GM12878 (cell line): Measurements from ENCODE around the gene FLT1.

Experiments
- ELK1 ChIP-seq: IDR thresholded peaks from 2 replicates; pipeline ENCODE4 v1.6.1; 2012; ENCODE audit warnings: low read depth, low read length, improper control_type of control experiment
- EP300 ChIP-seq, 2 experiments: fragments of 150-350 bp in 1 of 2; IDR thresholded peaks; 2 replicates each; pipeline ENCODE4 v1.6.1; 2011 to 2012; ENCODE audit warnings: low read depth in 2 of 2, low read length in 2 of 2, borderline replicate concordance in 1 of 2, improper control_type of control experiment in 1 of 2, inconsistent platforms in 1 of 2; ENCODE audit not compliant: control insufficient read depth in 1 of 2
- JUND ChIP-seq: IDR thresholded peaks from 2 replicates; pipeline ENCODE4 v1.6.1; 2012; ENCODE audit warnings: low read depth, mild to moderate bottlenecking, low read length, improper control_type of control experiment, moderate library complexity
- NR2C2 ChIP-seq: IDR thresholded peaks from 2 replicates; pipeline ENCODE4 v1.6.1; 2011; ENCODE audit warnings: borderline replicate concordance, low read depth; ENCODE audit not compliant: control insufficient read depth, insufficient read length
- PKNOX1 ChIP-seq: fragments of 450-650 bp; IDR thresholded peaks from 2 replicates; pipeline ENCODE4 v1.6.1; 2016; ENCODE audit warnings: mild to moderate bottlenecking
- SMAD1 ChIP-seq: fragments of 450-650 bp; IDR thresholded peaks from 2 replicates; pipeline ENCODE4 v1.6.1; 2018; ENCODE audit warnings: mild to moderate bottlenecking, low read depth; ENCODE audit not compliant: partially characterized antibody
- ZNF384 ChIP-seq: IDR thresholded peaks from 2 replicates; pipeline ENCODE4 v1.6.1; 2012; ENCODE audit warnings: low read depth, mild to moderate bottlenecking, low read length, improper control_type of control experiment, borderline replicate concordance
- TF ChIP-seq, protein P1 (sequence below), 3 experiments: IDR thresholded peaks in 2 of 3; conservative IDR thresholded peaks in 1 of 3; 2 replicates each; pipeline ENCODE4 v1.5.1; 2011; ENCODE audit warnings: low read depth in 3 of 3, low read length in 3 of 3, mild to moderate bottlenecking in 3 of 3, control low read depth in 2 of 3, moderate library complexity in 2 of 3, inconsistent platforms in 1 of 3, mixed read lengths in 1 of 3; ENCODE audit not compliant: control insufficient read depth in 2 of 3, insufficient read depth in 1 of 3; ENCODE audit errors: extremely low read depth in 1 of 3

GRCh38 chr13:28452755-28453154, 42.2 kb downstream of the FLT1 start:
- TF ChIP-seq ZNF384 (no peak), EP300 (IDR thresholded peaks at IDR 0.05; ENCODE audit: borderline replicate concordance in 1 of 2, control insufficient read depth in 1 of 2, low read depth in 2 of 2, low read length in 2 of 2) (no peak), SMAD1 (no peak), NR2C2 (no peak), ELK1 (no peak), PKNOX1 (no peak), JUND (no peak)
- TF ChIP-seq, protein P1, sequence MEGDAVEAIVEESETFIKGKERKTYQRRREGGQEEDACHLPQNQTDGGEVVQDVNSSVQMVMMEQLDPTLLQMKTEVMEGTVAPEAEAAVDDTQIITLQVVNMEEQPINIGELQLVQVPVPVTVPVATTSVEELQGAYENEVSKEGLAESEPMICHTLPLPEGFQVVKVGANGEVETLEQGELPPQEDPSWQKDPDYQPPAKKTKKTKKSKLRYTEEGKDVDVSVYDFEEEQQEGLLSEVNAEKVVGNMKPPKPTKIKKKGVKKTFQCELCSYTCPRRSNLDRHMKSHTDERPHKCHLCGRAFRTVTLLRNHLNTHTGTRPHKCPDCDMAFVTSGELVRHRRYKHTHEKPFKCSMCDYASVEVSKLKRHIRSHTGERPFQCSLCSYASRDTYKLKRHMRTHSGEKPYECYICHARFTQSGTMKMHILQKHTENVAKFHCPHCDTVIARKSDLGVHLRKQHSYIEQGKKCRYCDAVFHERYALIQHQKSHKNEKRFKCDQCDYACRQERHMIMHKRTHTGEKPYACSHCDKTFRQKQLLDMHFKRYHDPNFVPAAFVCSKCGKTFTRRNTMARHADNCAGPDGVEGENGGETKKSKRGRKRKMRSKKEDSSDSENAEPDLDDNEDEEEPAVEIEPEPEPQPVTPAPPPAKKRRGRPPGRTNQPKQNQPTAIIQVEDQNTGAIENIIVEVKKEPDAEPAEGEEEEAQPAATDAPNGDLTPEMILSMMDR (IDR thresholded peaks at IDR 0.05 in 2 of 3, conservative IDR thresholded peaks at IDR 0.05 in 1 of 3; ENCODE audit: control insufficient read depth in 2 of 3, extremely low read depth in 1 of 3, insufficient read depth in 1 of 3, low read depth in 3 of 3, low read length in 3 of 3), result no peak
